ENCODE measurements around the gene SOWAHC.

The SOWAHC gene

DNA sequence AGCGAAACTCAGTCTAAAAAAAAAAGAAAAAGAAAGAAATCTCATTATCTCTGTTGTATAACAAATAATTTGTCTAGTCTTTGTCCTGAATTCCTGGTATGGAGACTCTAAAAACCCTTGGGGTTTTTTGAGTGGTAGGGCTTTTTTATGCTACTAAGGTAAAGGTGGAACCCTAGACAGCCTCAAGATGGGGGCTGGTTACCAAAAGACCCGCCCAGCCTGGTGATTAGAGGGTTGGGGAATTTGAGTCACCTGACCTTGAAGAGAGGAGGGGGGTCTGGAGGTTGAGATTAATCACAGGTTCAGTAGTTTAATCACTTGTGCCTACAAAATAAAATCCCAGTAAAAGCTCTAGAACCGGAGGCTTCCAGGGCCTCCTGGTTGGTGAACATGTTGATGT, 17.6 kb downstream of the SOWAHC start:
- DNase-seq (ENCODE audit: low read depth), result no peak
- TF ChIP-seq, protein P1, sequence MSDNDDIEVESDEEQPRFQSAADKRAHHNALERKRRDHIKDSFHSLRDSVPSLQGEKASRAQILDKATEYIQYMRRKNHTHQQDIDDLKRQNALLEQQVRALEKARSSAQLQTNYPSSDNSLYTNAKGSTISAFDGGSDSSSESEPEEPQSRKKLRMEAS (IDR thresholded peaks at IDR 0.05; ENCODE audit: low read depth, low read length), result no peak
- no peak for TF ChIP-seq POLR2A (IDR thresholded peaks at IDR 0.05; ENCODE audit: extremely low read depth, insufficient read length)
- TF ChIP-seq, protein P2, sequence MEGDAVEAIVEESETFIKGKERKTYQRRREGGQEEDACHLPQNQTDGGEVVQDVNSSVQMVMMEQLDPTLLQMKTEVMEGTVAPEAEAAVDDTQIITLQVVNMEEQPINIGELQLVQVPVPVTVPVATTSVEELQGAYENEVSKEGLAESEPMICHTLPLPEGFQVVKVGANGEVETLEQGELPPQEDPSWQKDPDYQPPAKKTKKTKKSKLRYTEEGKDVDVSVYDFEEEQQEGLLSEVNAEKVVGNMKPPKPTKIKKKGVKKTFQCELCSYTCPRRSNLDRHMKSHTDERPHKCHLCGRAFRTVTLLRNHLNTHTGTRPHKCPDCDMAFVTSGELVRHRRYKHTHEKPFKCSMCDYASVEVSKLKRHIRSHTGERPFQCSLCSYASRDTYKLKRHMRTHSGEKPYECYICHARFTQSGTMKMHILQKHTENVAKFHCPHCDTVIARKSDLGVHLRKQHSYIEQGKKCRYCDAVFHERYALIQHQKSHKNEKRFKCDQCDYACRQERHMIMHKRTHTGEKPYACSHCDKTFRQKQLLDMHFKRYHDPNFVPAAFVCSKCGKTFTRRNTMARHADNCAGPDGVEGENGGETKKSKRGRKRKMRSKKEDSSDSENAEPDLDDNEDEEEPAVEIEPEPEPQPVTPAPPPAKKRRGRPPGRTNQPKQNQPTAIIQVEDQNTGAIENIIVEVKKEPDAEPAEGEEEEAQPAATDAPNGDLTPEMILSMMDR (IDR thresholded peaks at IDR 0.05; ENCODE audit: low read depth, low read length), result no peak
- no peak for TF ChIP-seq MYC (IDR thresholded peaks at IDR 0.05; ENCODE audit: low read depth, low read length)

DNA sequence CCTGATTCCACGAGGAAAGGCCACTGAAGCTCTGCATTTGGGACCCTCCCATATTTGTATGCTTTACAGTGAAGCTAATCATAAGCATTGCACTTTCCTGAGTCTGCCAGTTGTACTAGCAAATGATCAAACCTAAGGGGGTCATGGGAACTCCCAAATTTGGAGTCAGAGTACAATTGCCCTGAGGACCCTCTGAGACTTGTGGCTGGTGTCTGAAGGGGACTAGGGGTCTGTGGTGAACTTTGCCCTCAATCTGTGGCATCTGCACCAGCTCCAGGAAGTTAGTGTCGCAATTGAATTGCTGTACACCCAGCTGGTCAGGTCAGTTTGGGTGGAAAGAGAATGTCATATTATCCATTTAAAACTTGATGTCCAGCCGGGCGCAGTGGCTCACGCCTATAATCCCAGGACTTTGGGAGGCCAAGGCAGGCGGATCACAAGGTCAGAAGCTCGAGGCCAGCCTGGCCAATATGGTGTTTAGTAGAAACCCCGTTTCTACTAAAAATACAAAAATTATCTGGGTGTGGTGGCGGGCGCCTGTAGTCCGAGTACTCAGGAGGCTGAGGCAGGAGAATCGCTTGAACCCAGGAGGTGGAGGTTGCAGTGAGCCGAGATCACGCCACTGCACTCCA, 18.1 kb downstream of the SOWAHC start:
- H3K4me3 ChIP-seq (ENCODE audit: low read depth, low read length), result no peak overlapping the region
- DNase-seq (ENCODE audit: low read depth), result peak; percentile 33
- TF ChIP-seq, protein P2 (IDR thresholded peaks at IDR 0.05; ENCODE audit: low read depth, low read length), result no peak
- TF ChIP-seq, protein P1 (IDR thresholded peaks at IDR 0.05; ENCODE audit: low read depth, low read length), result no peak
- TF ChIP-seq MYC (IDR thresholded peaks at IDR 0.05; ENCODE audit: low read depth, low read length) (no peak), POLR2A (IDR thresholded peaks at IDR 0.05; ENCODE audit: extremely low read depth, insufficient read length) (no peak)

More for the DNA sequence above, 17.6 kb downstream of the SOWAHC start:
- H3K4me3 ChIP-seq (ENCODE audit: low read depth, low read length), result no peak overlapping the region

DNA sequence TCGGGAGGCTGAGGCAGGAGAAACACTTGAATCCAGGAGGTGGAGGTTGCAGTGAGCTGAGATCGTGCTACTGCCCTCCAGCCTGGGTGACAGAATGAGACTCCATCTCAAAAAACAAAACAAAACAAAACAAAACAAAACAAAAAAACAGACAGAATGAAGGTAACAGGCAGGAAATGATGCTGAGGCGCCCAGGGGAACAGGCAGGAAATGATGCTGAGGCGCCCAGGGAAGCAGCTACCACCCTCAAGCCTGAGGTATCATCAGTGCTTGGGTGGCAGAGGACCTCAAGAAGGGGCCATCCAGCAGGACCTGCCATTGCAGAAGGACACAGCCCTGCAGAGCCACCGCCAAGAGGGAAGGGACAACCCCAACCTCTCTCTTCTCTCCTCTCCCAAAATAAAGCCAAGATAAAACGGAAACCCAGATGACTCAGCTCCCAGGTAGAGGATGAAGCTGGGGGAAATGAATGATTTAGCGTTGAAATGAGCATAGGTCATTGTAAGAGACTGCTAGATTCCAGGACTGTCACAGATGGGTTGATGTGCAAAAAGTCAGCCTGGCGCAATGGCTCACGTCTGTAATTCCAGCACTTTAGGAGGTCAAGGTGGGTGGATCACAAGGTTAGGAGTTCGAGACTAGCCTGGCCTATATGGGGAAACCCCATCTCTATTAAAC, 19.3 kb downstream of the SOWAHC start:
- no peak overlapping the region for H3K4me3 ChIP-seq (ENCODE audit: low read depth, low read length)
- TF ChIP-seq, protein P1 (IDR thresholded peaks at IDR 0.05; ENCODE audit: low read depth, low read length), result no peak
- TF ChIP-seq, protein P2 (IDR thresholded peaks at IDR 0.05; ENCODE audit: low read depth, low read length), result no peak
- TF ChIP-seq POLR2A (IDR thresholded peaks at IDR 0.05; ENCODE audit: extremely low read depth, insufficient read length) (no peak), MYC (IDR thresholded peaks at IDR 0.05; ENCODE audit: low read depth, low read length) (no peak)
- no peak for DNase-seq (ENCODE audit: low read depth)

DNA sequence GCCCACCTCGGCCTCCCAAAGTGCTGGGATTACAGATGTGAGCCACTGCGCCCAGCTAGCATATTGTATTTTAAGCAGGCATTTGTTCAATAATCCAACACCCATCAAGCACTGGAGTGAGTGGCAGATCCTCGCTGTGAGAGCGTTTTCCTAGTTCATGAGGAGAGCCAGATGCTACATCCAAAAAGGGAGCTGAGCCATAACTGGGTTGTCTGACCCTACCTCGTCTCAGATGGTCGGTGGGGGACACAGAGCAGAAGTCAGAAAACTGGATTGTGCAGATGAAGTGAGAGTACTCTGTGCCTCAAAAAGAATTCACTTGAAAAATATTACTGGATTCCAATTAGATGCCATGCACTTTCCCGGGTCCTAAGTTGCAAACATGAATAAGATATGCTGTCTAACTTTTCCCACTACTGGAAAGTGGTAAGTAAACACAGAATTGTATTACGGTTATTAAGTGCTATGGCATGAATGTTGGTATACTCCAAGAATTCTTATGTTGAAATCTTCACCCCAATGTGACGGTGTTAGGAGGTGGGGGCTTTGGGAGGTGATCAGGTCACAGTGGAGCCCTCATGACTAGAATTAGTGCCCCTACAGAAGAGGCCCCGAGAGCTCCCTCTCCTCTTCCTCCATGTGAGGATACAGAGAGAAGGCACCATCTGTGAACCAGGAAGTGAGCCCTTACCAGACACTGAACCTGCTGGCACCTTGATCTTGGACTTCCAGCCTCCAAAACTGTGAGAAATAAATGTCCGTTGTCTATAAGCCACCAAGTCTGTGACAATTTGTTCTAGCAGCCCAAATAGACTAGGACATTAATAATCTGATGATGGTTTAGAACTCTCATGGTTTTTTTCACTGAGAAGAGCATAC, 21.5 kb downstream of the SOWAHC start:
- TF ChIP-seq, protein P1 (IDR thresholded peaks at IDR 0.05; ENCODE audit: low read depth, low read length), result no peak
- TF ChIP-seq, protein P2 (IDR thresholded peaks at IDR 0.05; ENCODE audit: low read depth, low read length), result no peak
- TF ChIP-seq POLR2A (IDR thresholded peaks at IDR 0.05; ENCODE audit: extremely low read depth, insufficient read length) (no peak), MYC (IDR thresholded peaks at IDR 0.05; ENCODE audit: low read depth, low read length) (no peak)
- no peak for DNase-seq (ENCODE audit: low read depth)
- no peak overlapping the region for H3K4me3 ChIP-seq (ENCODE audit: low read depth, low read length)

DNA sequence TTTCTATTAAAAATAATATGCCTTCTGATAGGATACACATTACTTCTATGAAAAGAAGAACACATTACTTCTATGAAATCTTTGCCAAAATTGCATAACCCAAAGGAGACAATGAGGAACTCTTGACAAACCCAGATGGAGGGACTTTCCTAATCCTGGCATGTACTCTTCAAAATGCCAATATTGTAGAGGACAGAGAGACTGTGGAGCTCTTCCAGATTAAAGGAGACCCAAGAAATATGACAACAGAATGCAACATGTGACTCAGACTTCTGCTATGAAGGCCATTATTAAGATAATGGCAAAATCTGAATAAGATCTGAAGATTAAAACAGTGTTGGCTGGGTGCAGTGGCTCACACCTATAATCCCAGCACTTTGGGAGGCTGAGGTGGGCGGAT, 22.2 kb downstream of the SOWAHC start:
- TF ChIP-seq POLR2A (IDR thresholded peaks at IDR 0.05; ENCODE audit: extremely low read depth, insufficient read length), result no peak
- TF ChIP-seq, protein P2 (IDR thresholded peaks at IDR 0.05; ENCODE audit: low read depth, low read length), result no peak
- TF ChIP-seq MYC (IDR thresholded peaks at IDR 0.05; ENCODE audit: low read depth, low read length), result no peak
- TF ChIP-seq, protein P1 (IDR thresholded peaks at IDR 0.05; ENCODE audit: low read depth, low read length), result no peak
- no peak overlapping the region for H3K4me3 ChIP-seq (ENCODE audit: low read depth, low read length)
- peak; percentile 58 for DNase-seq (ENCODE audit: low read depth)

Measured in NB4 (cell line).